22Rv1 (cell line): ENCODE results near the gene NUDT8.

Experiments
- ZFX ChIP-seq: fragments of 450-650 bp; IDR thresholded peaks from 2 replicates; pipeline ENCODE4 v1.6.1; 2017; ENCODE audit warnings: antibody characterized with exemption, borderline replicate concordance
- TF ChIP-seq, protein P1 (sequence below): fragments of 450-650 bp; IDR thresholded peaks from 2 replicates; pipeline ENCODE4 v1.5.1; 2017; ENCODE audit warnings: mild to moderate bottlenecking

DNA sequence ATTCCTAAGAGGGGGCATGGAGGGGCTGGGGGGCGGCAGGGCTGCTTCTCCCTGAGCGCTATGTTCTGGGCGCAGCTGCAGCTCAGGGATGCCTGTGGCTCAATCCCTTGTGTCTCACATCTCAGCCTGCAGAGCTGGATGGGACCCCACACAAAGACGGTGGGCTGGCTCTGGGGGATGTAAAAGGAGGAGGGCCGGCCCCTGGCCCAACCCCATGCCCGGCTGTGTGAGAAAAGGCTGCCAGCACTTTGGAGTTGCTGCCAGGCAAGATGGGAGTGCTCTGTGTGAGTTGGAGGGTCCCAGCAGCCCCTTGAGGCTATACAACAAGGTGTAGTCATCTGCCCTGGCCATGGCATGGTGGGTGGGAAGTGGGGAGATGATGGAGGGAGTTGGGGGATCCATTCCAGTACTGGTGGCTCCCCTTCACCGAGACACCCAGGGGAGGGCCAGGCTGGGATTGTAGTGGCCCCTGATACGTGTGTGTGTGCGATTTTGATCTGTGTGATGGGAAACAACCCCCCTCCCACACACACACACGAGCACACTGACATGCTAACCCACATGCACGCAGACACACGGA, 11.1 kb upstream of the NUDT8 start:
- no peak for TF ChIP-seq ZFX
- TF ChIP-seq, protein P1, sequence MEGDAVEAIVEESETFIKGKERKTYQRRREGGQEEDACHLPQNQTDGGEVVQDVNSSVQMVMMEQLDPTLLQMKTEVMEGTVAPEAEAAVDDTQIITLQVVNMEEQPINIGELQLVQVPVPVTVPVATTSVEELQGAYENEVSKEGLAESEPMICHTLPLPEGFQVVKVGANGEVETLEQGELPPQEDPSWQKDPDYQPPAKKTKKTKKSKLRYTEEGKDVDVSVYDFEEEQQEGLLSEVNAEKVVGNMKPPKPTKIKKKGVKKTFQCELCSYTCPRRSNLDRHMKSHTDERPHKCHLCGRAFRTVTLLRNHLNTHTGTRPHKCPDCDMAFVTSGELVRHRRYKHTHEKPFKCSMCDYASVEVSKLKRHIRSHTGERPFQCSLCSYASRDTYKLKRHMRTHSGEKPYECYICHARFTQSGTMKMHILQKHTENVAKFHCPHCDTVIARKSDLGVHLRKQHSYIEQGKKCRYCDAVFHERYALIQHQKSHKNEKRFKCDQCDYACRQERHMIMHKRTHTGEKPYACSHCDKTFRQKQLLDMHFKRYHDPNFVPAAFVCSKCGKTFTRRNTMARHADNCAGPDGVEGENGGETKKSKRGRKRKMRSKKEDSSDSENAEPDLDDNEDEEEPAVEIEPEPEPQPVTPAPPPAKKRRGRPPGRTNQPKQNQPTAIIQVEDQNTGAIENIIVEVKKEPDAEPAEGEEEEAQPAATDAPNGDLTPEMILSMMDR, result no peak
